SK-N-SH (cell line): ENCODE data around the gene CD79A. TPM values are rescaled to one million over a fixed set of nuclear protein-coding genes. Genes with fewer than 3 reads are reported as not detected.
A peak's percentile ranks its signal among the peaks of the same experiment; 100 is the strongest.

ENCODE experiments used
- CTCF ChIA-PET: fragments of 300-600, 350-600 bp; formaldehyde crosslinking; extraction: SDS; loops from one replicate; lab custom pipeline; 2021; lab: Yijun Ruan, JAX
- POLR2A ChIA-PET: fragments of 350-600 bp; sonication (Branson Sonifier 250); formaldehyde crosslinking; extraction: SDS; loops from one replicate; lab custom pipeline; 2020; ENCODE audit warnings: antibody characterized with exemption, inconsistent platforms; lab: Yijun Ruan, JAX
- DNase-seq: peaks from one replicate; pipeline ENCODE4 v3.0.0; 2012
- H2AFZ ChIP-seq: fragments of 200-600 bp; sonication (generic); 2 replicates; pipeline ENCODE4 v1.8.1; 2016; ENCODE audit warnings: antibody characterized with exemption, mild to moderate bottlenecking, low read depth
- H3F3A ChIP-seq: fragments of 200-600 bp; sonication (generic); replicated peaks from 2 replicates; pipeline ENCODE3; 2016; ENCODE audit warnings: antibody characterized with exemption, mild to moderate bottlenecking; ENCODE audit not compliant: insufficient read depth
- H3K27ac ChIP-seq, 2 experiments: fragments of 200-500 bp in 1 of 2; fragments of 200-600 bp in 1 of 2; sonication (Bioruptor generic) in 1 of 2; sonication (generic), shearing (Covaris generic) in 1 of 2; 2 replicates each; pipeline versions ENCODE4 v1.5.1 to v1.6.1; 2014 to 2016; ENCODE audit warnings: low read depth in 2 of 2, inconsistent platforms in 1 of 2, low read length in 1 of 2, mild to moderate bottlenecking in 1 of 2, mixed read lengths in 1 of 2
- H3K27me3 ChIP-seq: fragments of 200-600 bp; sonication (generic), shearing (Covaris generic); 2 replicates; pipeline ENCODE4 v1.6.1; 2016; ENCODE audit warnings: mixed run types; ENCODE audit not compliant: insufficient read depth
- H3K36me3 ChIP-seq, 2 experiments: fragments of 200-500 bp in 1 of 2; fragments of 200-600 bp in 1 of 2; sonication (Bioruptor generic) in 1 of 2; sonication (generic) in 1 of 2; replicated peaks in 1 of 2; 2 replicates each; pipeline versions ENCODE3 to v1.5.1; 2014 to 2016; ENCODE audit warnings: low read length in 1 of 2, mild to moderate bottlenecking in 1 of 2; ENCODE audit not compliant: insufficient read depth in 2 of 2, control insufficient read depth in 1 of 2
- H3K4me1 ChIP-seq, 2 experiments: fragments of 200-500 bp in 1 of 2; fragments of 200-600 bp in 1 of 2; sonication (Bioruptor generic) in 1 of 2; sonication (generic), shearing (Covaris generic) in 1 of 2; 2 replicates each; pipeline versions ENCODE4 v1.5.1 to v1.6.1; 2014 to 2016; ENCODE audit warnings: low read depth in 1 of 2, low read length in 1 of 2, mixed run types in 1 of 2; ENCODE audit not compliant: insufficient read depth in 2 of 2, control insufficient read depth in 1 of 2
- H3K4me2 ChIP-seq: fragments of 200-600 bp; sonication (generic), shearing (Covaris generic); 2 replicates; pipeline ENCODE4 v1.6.1; 2017; ENCODE audit warnings: mixed run types
- H3K4me3 ChIP-seq, 2 experiments: fragments of 200-500 bp in 1 of 2; fragments of 200-600 bp in 1 of 2; sonication (Bioruptor generic) in 1 of 2; sonication (generic), shearing (Covaris generic) in 1 of 2; 2 replicates each; pipeline versions ENCODE4 v1.5.1 to v1.8.1; 2014 to 2016; ENCODE audit warnings: low read depth in 2 of 2, inconsistent platforms in 1 of 2, low read length in 1 of 2, mild to moderate bottlenecking in 1 of 2, mixed read lengths in 1 of 2, moderate library complexity in 1 of 2
- H3K79me2 ChIP-seq: fragments of 200-600 bp; sonication (generic); 2 replicates; pipeline ENCODE4 v1.8.1; 2017; ENCODE audit warnings: mild to moderate bottlenecking; ENCODE audit not compliant: insufficient read depth
- H3K9ac ChIP-seq: fragments of 200-600 bp; sonication (generic); 2 replicates; pipeline ENCODE4 v1.6.1; 2017; ENCODE audit warnings: mixed run types
- H3K9me2 ChIP-seq: fragments of 200-600 bp; sonication (generic); 2 replicates; pipeline ENCODE4 v1.6.1; 2017; ENCODE audit warnings: mixed run types
- H3K9me3 ChIP-seq: fragments of 200-600 bp; sonication (generic); 2 replicates; pipeline ENCODE4 v1.6.1; 2017; ENCODE audit warnings: mixed run types, mild to moderate bottlenecking, moderate library complexity
- H4K20me1 ChIP-seq: fragments of 200-600 bp; sonication (generic); 2 replicates; pipeline ENCODE4 v1.6.1; 2017; ENCODE audit warnings: mild to moderate bottlenecking, mixed run types; ENCODE audit not compliant: insufficient read depth
- EP300 ChIP-seq, 2 experiments: IDR thresholded peaks; 2 replicates each; pipeline versions ENCODE4 v1.4.0 to v1.6.1; 2012; ENCODE audit warnings: borderline replicate concordance in 1 of 2, low read depth in 1 of 2, low read length in 1 of 2
- FOXM1 ChIP-seq: IDR thresholded peaks from 2 replicates; pipeline ENCODE4 v1.4.0; 2012; ENCODE audit warnings: low read depth, mild to moderate bottlenecking
- GATA2 ChIP-seq: sonication (generic); formaldehyde crosslinking; IDR thresholded peaks from 2 replicates; pipeline ENCODE4 v1.5.0; 2020; ENCODE audit warnings: mild to moderate bottlenecking, missing genetic modification reagents
- MXI1 ChIP-seq: IDR thresholded peaks from 2 replicates; pipeline ENCODE4 v1.6.1; 2012; ENCODE audit warnings: mild to moderate bottlenecking, low read depth, low read length, improper control_type of control experiment
- RAD21 ChIP-seq: IDR thresholded peaks from 2 replicates; pipeline ENCODE4 v1.6.1; 2012; ENCODE audit warnings: mild to moderate bottlenecking, low read length
- RXRA ChIP-seq: IDR thresholded peaks from 2 replicates; pipeline ENCODE4 v1.4.0; 2012; ENCODE audit warnings: low read depth, mild to moderate bottlenecking, borderline replicate concordance
- SIN3A ChIP-seq: IDR thresholded peaks from 2 replicates; pipeline ENCODE4 v1.6.1; 2012; ENCODE audit warnings: low read depth, mild to moderate bottlenecking, low read length, moderate library complexity, borderline replicate concordance
- SMC3 ChIP-seq: IDR thresholded peaks from 2 replicates; pipeline ENCODE4 v1.6.1; 2012; ENCODE audit warnings: low read depth, low read length, improper control_type of control experiment
- TEAD4 ChIP-seq: IDR thresholded peaks from 2 replicates; pipeline ENCODE4 v1.4.0; 2012; ENCODE audit warnings: mild to moderate bottlenecking, borderline replicate concordance; ENCODE audit not compliant: insufficient read depth
- YY1 ChIP-seq: IDR thresholded peaks from 2 replicates; pipeline ENCODE4 v1.4.0; 2012; ENCODE audit warnings: low read depth, mild to moderate bottlenecking
- WGBS: methylation state at CpG from one replicate; pipeline ENCODE4 v1.1.6; 2017; ENCODE audit warnings: low lambda C conversion rate; 5-methylcytosine and 5-hydroxymethylcytosine counted together
- polyA plus RNA-seq, 3 experiments: library from polyadenylated mRNA; depleted of rRNA; stranded (reverse); fragments of >200 nt; gene quantifications; 2 replicates each; pipeline ENCODE4 v1.2.3, GENCODE V29; 2012
- TF ChIP-seq, protein P1 (sequence below): fragments of 150-350 bp; IDR thresholded peaks from 2 replicates; pipeline ENCODE4 v1.6.1; 2016; ENCODE audit warnings: mild to moderate bottlenecking, low read depth, low read length
- TF ChIP-seq, protein P2 (sequence below): fragments of 200-600 bp; sonication (generic); IDR thresholded peaks from 2 replicates; pipeline ENCODE4 v1.6.1; 2017; ENCODE audit warnings: antibody characterized with exemption, mild to moderate bottlenecking, moderate library complexity

The CD79A gene
- polyA plus RNA-seq, 1 of the 3 experiments (the other 2 are of a cell fraction), result 0.20 TPM

DNA sequence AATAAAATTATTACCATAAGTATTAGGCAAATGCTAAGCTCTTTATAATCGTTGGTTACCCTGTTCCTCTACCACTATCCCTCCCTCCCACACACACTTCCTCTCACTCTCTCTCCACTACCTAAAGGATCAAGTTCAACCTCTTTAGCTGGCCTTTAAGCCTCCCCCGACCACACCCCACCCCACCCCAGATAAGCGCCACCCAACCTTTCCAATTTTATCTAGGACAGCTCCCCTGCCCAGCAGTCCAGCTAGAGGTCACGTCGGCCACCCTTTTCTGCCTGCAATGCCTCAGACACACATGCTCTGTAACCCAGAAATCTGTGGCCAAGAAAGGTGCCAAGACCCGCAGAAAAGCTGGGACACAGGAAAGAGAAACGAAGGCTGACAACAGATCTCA lies 33.7 kb upstream of the CD79A start:
- TF ChIP-seq, protein P1, sequence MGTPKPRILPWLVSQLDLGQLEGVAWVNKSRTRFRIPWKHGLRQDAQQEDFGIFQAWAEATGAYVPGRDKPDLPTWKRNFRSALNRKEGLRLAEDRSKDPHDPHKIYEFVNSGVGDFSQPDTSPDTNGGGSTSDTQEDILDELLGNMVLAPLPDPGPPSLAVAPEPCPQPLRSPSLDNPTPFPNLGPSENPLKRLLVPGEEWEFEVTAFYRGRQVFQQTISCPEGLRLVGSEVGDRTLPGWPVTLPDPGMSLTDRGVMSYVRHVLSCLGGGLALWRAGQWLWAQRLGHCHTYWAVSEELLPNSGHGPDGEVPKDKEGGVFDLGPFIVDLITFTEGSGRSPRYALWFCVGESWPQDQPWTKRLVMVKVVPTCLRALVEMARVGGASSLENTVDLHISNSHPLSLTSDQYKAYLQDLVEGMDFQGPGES, result no peak
- TF ChIP-seq TEAD4, result no peak
- no peak for TF ChIP-seq FOXM1
- no peak for TF ChIP-seq SMC3
- no peak for TF ChIP-seq GATA2 (CRISPR knock-in tag)
- DNase-seq, result no peak
- H3K79me2 ChIP-seq, result no peaks in the 10 kb centered on the region
- H3K27me3 ChIP-seq, result peaks cover 22% of the 10 kb centered on the region
- H3K9ac ChIP-seq, result no peak overlapping the region
- H3K4me1 ChIP-seq, result no peaks in the 10 kb centered on the region
- no peak overlapping the region for H3K27ac ChIP-seq
- ChIA-PET POLR2A (no interaction called here), CTCF (interaction anchor here (0.9 to 2.0 kb wide), 3 partner anchors 8 to 48 kb away, joined by 3 to 10 read pairs (median 6); no protein-coding TSS in a partner anchor)
- no peak overlapping the region for H3K4me2 ChIP-seq
- no peaks in the 10 kb centered on the region for H3F3A ChIP-seq
- no peaks in the 10 kb centered on the region for H3K9me2 ChIP-seq
- H4K20me1 ChIP-seq, result no peaks in the 10 kb centered on the region
- no peaks in the 10 kb centered on the region for H3K9me3 ChIP-seq
- no peak overlapping the region for H3K4me3 ChIP-seq
- no peak overlapping the region for H2AFZ ChIP-seq
- no peaks in the 10 kb centered on the region for H3K36me3 ChIP-seq
- WGBS, result 15% methylated on average over 7 of the region's 7 CpGs

DNA sequence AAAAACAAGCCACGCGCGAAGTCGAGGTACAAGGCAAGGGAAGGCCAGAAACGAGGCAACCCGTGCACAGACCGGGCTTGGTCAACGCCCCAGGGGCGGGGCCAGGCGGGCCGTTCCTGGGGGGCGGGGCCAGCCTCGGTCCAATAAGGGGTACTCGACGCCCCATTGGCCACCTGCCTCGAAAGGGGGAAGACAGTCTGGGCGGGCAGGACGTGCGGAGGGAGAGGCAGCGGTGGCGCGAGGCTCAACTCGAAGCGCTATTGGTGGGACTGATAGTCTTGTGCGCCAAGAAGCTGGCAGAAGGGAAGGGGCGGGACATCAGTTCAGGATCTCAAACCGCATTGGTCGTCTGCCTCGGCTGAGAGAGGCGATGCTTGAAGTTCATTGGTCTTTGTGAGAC lies 32.5 kb upstream of the CD79A start, which contains the start of gene LYPD4:
Gene LYPD4 (minus strand): TSS at position 83 of the 400 bp plus-strand sequence. CDS start 5,398 bp downstream, outside the sequence.
- Histone ChIP-seq H3K36me3 (no peaks in the 10 kb centered on the region), H3K27me3 (peaks cover 17% of the 10 kb centered on the region; the same call in 1 of the 2 replicates), H3K4me2 (no peak within 1 kb of the TSS), H3K9me3 (no peaks in the 10 kb centered on the region), H4K20me1 (no peaks in the 10 kb centered on the region), H3K4me3 (no peak within 1 kb of the TSS), H2AFZ (no peak within 1 kb of the TSS), H3K4me1 (no peaks in the 10 kb centered on the region), H3K27ac (no peak within 1 kb of the TSS), H3K9ac (no peak within 1 kb of the TSS), H3F3A (no peaks in the 10 kb centered on the region), H3K9me2 (no peaks in the 10 kb centered on the region), H3K79me2 (no peaks in the 10 kb centered on the region)
- peak; percentile 53 for DNase-seq
- ChIA-PET CTCF (interaction anchor here (2.0 kb wide), 1 partner anchor 9 kb away, joined by 10 read pairs; no protein-coding TSS in a partner anchor), POLR2A (no interaction called here)
- TF ChIP-seq RXRA, result no peak
- no peak for TF ChIP-seq FOXM1
- TF ChIP-seq TEAD4, result no peak
- no peak for TF ChIP-seq RAD21
- TF ChIP-seq EP300 (IDR thresholded peaks at IDR 0.05; ENCODE audit: borderline replicate concordance in 1 of 2, low read depth in 1 of 2, low read length in 1 of 2), result no peak
- TF ChIP-seq SIN3A, result no peak
- TF ChIP-seq MXI1, result no peak
- no peak for TF ChIP-seq YY1
- TF ChIP-seq, protein P2, sequence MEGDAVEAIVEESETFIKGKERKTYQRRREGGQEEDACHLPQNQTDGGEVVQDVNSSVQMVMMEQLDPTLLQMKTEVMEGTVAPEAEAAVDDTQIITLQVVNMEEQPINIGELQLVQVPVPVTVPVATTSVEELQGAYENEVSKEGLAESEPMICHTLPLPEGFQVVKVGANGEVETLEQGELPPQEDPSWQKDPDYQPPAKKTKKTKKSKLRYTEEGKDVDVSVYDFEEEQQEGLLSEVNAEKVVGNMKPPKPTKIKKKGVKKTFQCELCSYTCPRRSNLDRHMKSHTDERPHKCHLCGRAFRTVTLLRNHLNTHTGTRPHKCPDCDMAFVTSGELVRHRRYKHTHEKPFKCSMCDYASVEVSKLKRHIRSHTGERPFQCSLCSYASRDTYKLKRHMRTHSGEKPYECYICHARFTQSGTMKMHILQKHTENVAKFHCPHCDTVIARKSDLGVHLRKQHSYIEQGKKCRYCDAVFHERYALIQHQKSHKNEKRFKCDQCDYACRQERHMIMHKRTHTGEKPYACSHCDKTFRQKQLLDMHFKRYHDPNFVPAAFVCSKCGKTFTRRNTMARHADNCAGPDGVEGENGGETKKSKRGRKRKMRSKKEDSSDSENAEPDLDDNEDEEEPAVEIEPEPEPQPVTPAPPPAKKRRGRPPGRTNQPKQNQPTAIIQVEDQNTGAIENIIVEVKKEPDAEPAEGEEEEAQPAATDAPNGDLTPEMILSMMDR, result no peak
- 67% methylated on average over 21 of the region's 30 CpGs for WGBS
